Liver (tissue), 3 donors: ENCODE data around the gene NKX1-1.

Experiments
- CTCF ChIP-seq: fragments of 150-350 bp; IDR thresholded peaks from 2 replicates; pipeline ENCODE4 v1.5.1; 2017; ENCODE audit warnings: improper control_type of control experiment, low read depth, low read length; ENCODE audit not compliant: missing input control
- FOXA2 ChIP-seq: IDR thresholded peaks from 2 replicates; pipeline ENCODE4 v1.6.1; 2016; ENCODE audit warnings: antibody characterized with exemption
- JUND ChIP-seq, 2 donors: IDR thresholded peaks; 2 replicates each; pipeline ENCODE4 v1.6.1; 2016; ENCODE audit warnings: antibody characterized with exemption in 2 of 2
- TAF1 ChIP-seq: conservative IDR thresholded peaks from 2 replicates; pipeline ENCODE4 v1.6.1; 2016; ENCODE audit warnings: antibody characterized with exemption, mild to moderate bottlenecking
- YY1 ChIP-seq: IDR thresholded peaks from 2 replicates; pipeline ENCODE4 v1.6.1; 2016; ENCODE audit warnings: antibody characterized with exemption, mild to moderate bottlenecking
- donor health status: healthy.
- donor health status: healthy.

GRCh38 chr4:1396806-1397455 is 9.3 kb downstream of the NKX1-1 start:
- no peak for TF ChIP-seq CTCF
- no peak for TF ChIP-seq YY1
- no peak for TF ChIP-seq TAF1
- no peak for TF ChIP-seq JUND (IDR thresholded peaks at IDR 0.05)
- no peak for TF ChIP-seq FOXA2
